ENCODE results near the gene FAM13A. TPM values are rescaled to one million over a fixed set of nuclear protein-coding genes. Genes with fewer than 3 reads are reported as not detected.

Gene FAM13A
- total and polyA plus RNA-seq, 2 donors (not counting 1 experiment from before 2014, with no cell fraction given) = 0.51 to 2.1 TPM

- Histone ChIP-seq H3K79me2 (ENCODE audit: control insufficient read depth, insufficient read depth, low read length) (no peaks in the 10 kb centered on the region), H3K4me2 (replicated peaks; ENCODE audit: low read depth, low read length, poor library complexity, severe bottlenecking) (no peak overlapping the region), H3K27ac (ENCODE audit: low read length in 2 of 2) (no peak overlapping the region), H3K9ac (ENCODE audit: low read length) (no peak overlapping the region), H3K36me3 (replicated peaks in 1 of 2; ENCODE audit: control extremely low read depth in 1 of 2, control insufficient read depth in 1 of 2, extremely low read depth in 1 of 2, insufficient read depth in 2 of 2, low read length in 1 of 2) (peaks cover 7 to 19% of the 10 kb centered on the region in 2 experiments), H3K4me3 (ENCODE audit: control extremely low read depth in 1 of 5, extremely low read depth in 1 of 5, insufficient read depth in 1 of 5, low read depth in 2 of 5, low read length in 4 of 5) (no peak overlapping the region), H3K9me3 (ENCODE audit: control extremely low read depth in 1 of 3, control insufficient read depth in 2 of 3, insufficient read depth in 1 of 3, low read length in 2 of 3) (no peaks in the 10 kb centered on the region), H4K20me1 (ENCODE audit: control insufficient read depth, insufficient read depth, low read length, poor library complexity, severe bottlenecking) (no peaks in the 10 kb centered on the region), H3K27me3 (replicated peaks in 1 of 4; ENCODE audit: control extremely low read depth in 1 of 4, control insufficient read depth in 3 of 4, insufficient read depth in 4 of 4, low read length in 3 of 4) (no peaks in the 10 kb centered on the region), H2AFZ (ENCODE audit: insufficient read depth, low read depth, low read length, poor library complexity, severe bottlenecking) (no peak overlapping the region), H3K4me1 (ENCODE audit: control insufficient read depth in 2 of 2, insufficient read depth in 2 of 2, low read length in 2 of 2) (no peaks in the 10 kb centered on the region)
- POLR2A ChIA-PET = no interaction called here
- no peaks in the 10 kb centered on the region for H3K27me3 Mint-ChIP-seq
- H3K27ac Mint-ChIP-seq = no peak overlapping the region
- ATAC-seq (ENCODE audit: low read depth) (no peak), DNase-seq (no peak)
- WGBS (ENCODE audit: insufficient coverage) = 100% methylated on average over 2 of the region's 4 CpGs
- no peak overlapping the region for H3K4me3 Mint-ChIP-seq
- H3K9me3 Mint-ChIP-seq (ENCODE audit: insufficient read depth) = no peaks in the 10 kb centered on the region
- intact Hi-C loops (cut with micrococcal nuclease) = no loop called here
- CTCF ChIA-PET = no interaction called here
- TF ChIP-seq CTCF (IDR thresholded peaks at IDR 0.05) = no peak
- TF ChIP-seq EZH2 (IDR thresholded peaks at IDR 0.05; ENCODE audit: borderline replicate concordance, insufficient read depth, low read depth, low read length, poor library complexity, severe bottlenecking) = no peak
- no peaks in the 10 kb centered on the region for H3K4me1 Mint-ChIP-seq
These were observed 325.6 kb downstream of the FAM13A start for GRCh38 chr4:88731381-88731780.

GRCh38 chr4:88730811-88731210 is 326.2 kb downstream of the FAM13A start:
- intact Hi-C loops (cut with micrococcal nuclease) = no loop called here

More at GRCh38 chr4:88730811-88731210, 326.2 kb downstream of the FAM13A start:
- no peaks in the 10 kb centered on the region for H3K4me1 ChIP-seq (ENCODE audit: control insufficient read depth in 2 of 2, insufficient read depth in 2 of 2, low read length in 2 of 2)
- peaks cover 7 to 19% of the 10 kb centered on the region in 2 experiments for H3K36me3 ChIP-seq (replicated peaks in 1 of 2; ENCODE audit: control extremely low read depth in 1 of 2, control insufficient read depth in 1 of 2, extremely low read depth in 1 of 2, insufficient read depth in 2 of 2, low read length in 1 of 2)
- H3K4me1 Mint-ChIP-seq = no peaks in the 10 kb centered on the region
- no peak overlapping the region for H3K27ac ChIP-seq (ENCODE audit: low read length in 2 of 2)
- no peak overlapping the region for H3K4me3 Mint-ChIP-seq
- no peaks in the 10 kb centered on the region for H3K27me3 ChIP-seq (replicated peaks in 1 of 4; ENCODE audit: control extremely low read depth in 1 of 4, control insufficient read depth in 3 of 4, insufficient read depth in 4 of 4, low read length in 3 of 4)
- H3K4me2 ChIP-seq (replicated peaks; ENCODE audit: low read depth, low read length, poor library complexity, severe bottlenecking) = no peak overlapping the region
- no peaks in the 10 kb centered on the region for H3K27me3 Mint-ChIP-seq
- DNase-seq = no peak
- 90% methylated on average over 4 of the region's 5 CpGs for WGBS (ENCODE audit: insufficient coverage)
- TF ChIP-seq CTCF (IDR thresholded peaks at IDR 0.05) (no peak), EZH2 (IDR thresholded peaks at IDR 0.05; ENCODE audit: borderline replicate concordance, insufficient read depth, low read depth, low read length, poor library complexity, severe bottlenecking) (no peak)
- H2AFZ ChIP-seq (ENCODE audit: insufficient read depth, low read depth, low read length, poor library complexity, severe bottlenecking) = no peak overlapping the region
- H3K9me3 Mint-ChIP-seq (ENCODE audit: insufficient read depth) = no peaks in the 10 kb centered on the region
- POLR2A ChIA-PET = no interaction called here
- H3K79me2 ChIP-seq (ENCODE audit: control insufficient read depth, insufficient read depth, low read length) = no peaks in the 10 kb centered on the region
- H3K9me3 ChIP-seq (ENCODE audit: control extremely low read depth in 1 of 3, control insufficient read depth in 2 of 3, insufficient read depth in 1 of 3, low read length in 2 of 3) = no peaks in the 10 kb centered on the region
- H4K20me1 ChIP-seq (ENCODE audit: control insufficient read depth, insufficient read depth, low read length, poor library complexity, severe bottlenecking) = no peaks in the 10 kb centered on the region
- no peak overlapping the region for H3K4me3 ChIP-seq (ENCODE audit: control extremely low read depth in 1 of 5, extremely low read depth in 1 of 5, insufficient read depth in 1 of 5, low read depth in 2 of 5, low read length in 4 of 5)
- H3K9ac ChIP-seq (ENCODE audit: low read length) = no peak overlapping the region
- H3K27ac Mint-ChIP-seq = no peak overlapping the region
- ATAC-seq (ENCODE audit: low read depth) = no peak
- CTCF ChIA-PET = no interaction called here
